Stimulated activated naive CD8-positive, alpha-beta T cell treated with anti-CD3 and anti-CD28 coated beads, Interleukin-15, amount 100 ng/mL, for 72 hours (primary cell): ENCODE data around the gene NUAK2.
"Not testable (repeated sequence)": the region's sequence is repeated elsewhere in the genome, so short reads cannot be mapped to it uniquely, and the experiment has no call there.

Source experiments
- ATAC-seq: fragments of 150-1000 bp; cut with Tn5 transposase; 2 replicates; pipeline ENCODE4 v1.10.0; 2021; ENCODE audit warnings: mild to moderate bottlenecking, moderate library complexity
- DNase-seq, 2 donors: peaks; one replicate each; pipeline ENCODE4 v3.0.0; 2021 to 2022
- H3K27ac Mint-ChIP-seq, 2 donors: one replicate each; pipeline ENCODE4 v1.8.0; 2022; ENCODE audit warnings: mild to moderate bottlenecking in 2 of 2, mixed read lengths in 2 of 2, moderate library complexity in 2 of 2
- H3K27me3 Mint-ChIP-seq: one replicate; pipeline ENCODE4 v1.8.0; 2022; ENCODE audit warnings: mixed read lengths
- H3K4me1 Mint-ChIP-seq: one replicate; pipeline ENCODE4 v1.8.0; 2022; ENCODE audit warnings: mild to moderate bottlenecking, mixed read lengths
- H3K4me3 Mint-ChIP-seq, 2 donors: one replicate each; pipeline ENCODE4 v1.8.0; 2022; ENCODE audit warnings: mild to moderate bottlenecking in 2 of 2, mixed read lengths in 2 of 2, moderate library complexity in 1 of 2
- H3K9me3 Mint-ChIP-seq, 2 donors: one replicate each; pipeline ENCODE4 v1.8.0; 2022; ENCODE audit warnings: mixed read lengths in 2 of 2

Gene NUAK2

DNA sequence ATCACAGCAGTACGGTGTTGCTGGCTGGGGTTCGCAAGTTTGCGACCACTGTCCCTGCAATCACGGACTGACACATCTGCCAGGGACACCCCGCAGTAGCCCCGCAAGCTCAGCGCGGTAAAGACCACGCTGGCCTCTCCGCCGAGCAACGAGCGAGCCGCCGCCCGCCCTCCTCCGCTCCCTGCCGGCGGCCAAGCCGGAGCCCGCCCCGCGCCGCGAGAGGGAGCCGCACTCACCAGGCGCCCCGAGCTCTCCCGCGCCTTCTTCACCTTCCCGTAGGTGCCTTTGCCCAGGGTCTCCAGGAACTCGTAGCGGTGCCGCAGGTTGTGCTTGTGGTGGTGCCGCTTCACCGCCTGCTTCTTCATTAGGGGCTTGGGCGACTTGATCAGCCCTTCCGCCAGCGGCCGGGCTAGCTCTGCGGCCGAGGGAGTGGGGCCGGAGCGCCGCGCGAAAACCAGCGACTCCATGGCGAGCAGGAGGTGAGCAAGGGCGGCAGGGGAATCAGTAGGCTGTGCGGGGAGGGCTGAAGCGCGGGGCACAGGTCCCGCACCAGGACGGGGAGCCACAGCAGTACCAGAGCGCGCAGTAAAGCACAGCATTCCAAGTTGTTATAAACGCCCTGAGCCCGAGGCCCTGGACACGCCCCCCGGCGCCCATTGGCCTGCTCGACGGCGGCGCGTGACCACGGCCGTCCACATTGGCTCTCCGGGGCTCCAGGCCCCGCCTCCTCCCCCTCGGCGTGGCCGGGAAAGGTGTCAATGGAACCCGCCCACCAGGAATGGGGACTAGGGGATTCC lies at the start of gene NUAK2:
Gene NUAK2, minus strand, starts transcription at position 584 of the 797 bp plus-strand sequence. Its CDS starts 117 bp downstream, at position 467.
- no peaks in the 10 kb centered on the region for H3K27me3 Mint-ChIP-seq
- peak; percentile 81 for ATAC-seq
- H3K27ac Mint-ChIP-seq: peak within 1 kb of the TSS; percentile 70 to 89
- no peaks in the 10 kb centered on the region for H3K9me3 Mint-ChIP-seq
- DNase-seq: peak; percentile 71 to 79
- H3K4me3 Mint-ChIP-seq: peak within 1 kb of the TSS; percentile 87 to 99
- H3K4me1 Mint-ChIP-seq: peaks cover 73% of the 10 kb centered on the region

DNA sequence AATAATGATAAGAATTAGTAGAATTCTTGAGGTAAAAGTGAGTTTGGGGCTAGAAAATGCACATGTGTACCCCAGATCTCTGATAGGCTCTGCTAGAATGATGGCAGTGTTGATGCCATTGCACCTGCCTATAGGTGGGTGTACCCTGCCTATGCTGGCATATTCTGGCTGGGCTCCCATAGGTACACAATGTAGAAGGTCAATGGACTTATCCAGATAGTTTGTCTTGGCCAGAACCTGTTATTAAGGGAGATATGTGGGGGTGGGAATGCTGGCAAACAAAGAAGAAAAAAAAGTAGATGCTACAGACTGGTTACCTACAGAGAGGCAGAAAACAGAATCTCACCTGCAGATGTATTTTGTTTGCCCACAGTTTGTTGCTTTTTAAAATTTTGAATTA lies 49.2 kb upstream of the NUAK2 start:
- peaks cover 12% of the 10 kb centered on the region for H3K4me1 Mint-ChIP-seq
- H3K27ac Mint-ChIP-seq: no peak overlapping the region
- no peaks in the 10 kb centered on the region for H3K9me3 Mint-ChIP-seq
- ATAC-seq (no peak), DNase-seq (no peak)
- no peak overlapping the region for H3K4me3 Mint-ChIP-seq
- peaks cover 23% of the 10 kb centered on the region for H3K27me3 Mint-ChIP-seq

DNA sequence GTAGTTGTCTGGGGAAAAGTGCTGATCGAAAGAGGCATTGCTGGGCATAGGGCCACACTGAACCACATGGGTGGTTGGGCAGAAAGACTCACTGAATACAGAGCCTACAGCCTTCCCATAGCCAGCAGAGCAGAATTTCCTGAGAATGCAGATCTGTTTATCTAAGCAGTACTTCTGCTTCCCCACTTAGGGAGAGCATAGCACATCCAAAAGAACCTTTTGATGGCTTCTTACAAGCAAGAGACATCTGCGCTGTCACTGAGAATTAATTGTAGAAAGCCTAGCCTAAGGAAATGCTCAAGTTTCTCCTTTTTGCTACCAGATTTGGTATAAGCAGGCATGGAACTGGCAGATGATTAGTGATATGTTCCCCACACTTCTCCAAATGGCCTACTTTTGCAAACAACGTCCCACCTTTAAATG lies 48.2 kb upstream of the NUAK2 start:
- Mint-ChIP-seq H3K4me3 (no peak overlapping the region), H3K4me1 (peaks cover 11% of the 10 kb centered on the region), H3K27ac (no peak overlapping the region), H3K27me3 (peaks cover 18% of the 10 kb centered on the region), H3K9me3 (no peaks in the 10 kb centered on the region)
- DNase-seq: no peak
- ATAC-seq: no peak

DNA sequence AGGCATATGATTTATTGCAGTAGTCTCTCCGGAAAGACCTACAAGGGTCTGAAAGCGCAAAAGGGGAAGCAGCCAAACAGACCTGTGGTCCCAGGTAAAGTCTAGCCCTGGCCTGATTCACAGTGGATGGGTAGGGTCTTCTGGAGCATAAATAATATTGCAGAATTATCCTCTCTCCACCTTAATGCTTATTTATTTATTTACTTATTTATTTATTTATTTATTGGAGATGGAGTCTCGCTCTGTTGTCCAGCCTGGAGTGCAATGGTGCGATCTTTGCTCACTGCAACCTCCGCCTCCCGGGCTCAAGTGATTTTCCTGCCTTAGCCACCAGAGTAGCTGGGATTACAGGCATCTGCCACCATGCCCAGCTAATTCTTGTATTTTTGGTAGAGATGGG lies 46.9 kb upstream of the NUAK2 start:
- H3K4me1 Mint-ChIP-seq: no peaks in the 10 kb centered on the region
- DNase-seq (no peak), ATAC-seq (no peak)
- H3K9me3 Mint-ChIP-seq: no peaks in the 10 kb centered on the region
- H3K27me3 Mint-ChIP-seq: peaks cover 6% of the 10 kb centered on the region
- no peak overlapping the region for H3K4me3 Mint-ChIP-seq
- no peak overlapping the region for H3K27ac Mint-ChIP-seq

DNA sequence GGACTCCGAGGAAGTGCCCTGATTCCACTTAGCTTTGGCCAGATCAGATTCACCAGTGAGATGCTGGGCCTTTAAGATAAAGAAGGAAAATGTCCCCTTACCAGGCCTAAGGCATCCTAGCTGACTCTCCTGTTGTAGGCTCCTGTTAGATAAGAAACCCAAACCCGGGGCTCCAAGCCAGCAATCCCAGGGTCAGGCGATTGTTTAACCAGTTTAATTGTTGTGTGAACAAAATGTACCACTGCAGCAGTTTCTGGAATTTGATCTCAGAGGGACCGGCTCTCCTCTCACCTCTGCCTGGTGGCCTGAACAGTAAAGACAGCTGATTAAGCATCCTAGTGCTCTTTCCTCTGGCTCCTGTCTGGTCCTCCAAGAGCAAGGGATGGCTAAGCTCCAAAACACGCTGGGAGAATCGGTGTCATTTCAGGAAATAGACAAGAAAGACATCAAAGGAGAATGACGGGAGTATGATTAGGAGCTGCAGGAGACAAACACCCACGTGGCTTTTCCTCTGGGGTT lies 44.5 kb upstream of the NUAK2 start:
- ATAC-seq (no peak), DNase-seq (no peak)
- H3K4me1 Mint-ChIP-seq: no peaks in the 10 kb centered on the region
- no peaks in the 10 kb centered on the region for H3K9me3 Mint-ChIP-seq
- peak overlapping the region in 1 of 2 donors; percentile 74 for H3K27ac Mint-ChIP-seq
- no peak overlapping the region for H3K4me3 Mint-ChIP-seq
- no peaks in the 10 kb centered on the region for H3K27me3 Mint-ChIP-seq

DNA sequence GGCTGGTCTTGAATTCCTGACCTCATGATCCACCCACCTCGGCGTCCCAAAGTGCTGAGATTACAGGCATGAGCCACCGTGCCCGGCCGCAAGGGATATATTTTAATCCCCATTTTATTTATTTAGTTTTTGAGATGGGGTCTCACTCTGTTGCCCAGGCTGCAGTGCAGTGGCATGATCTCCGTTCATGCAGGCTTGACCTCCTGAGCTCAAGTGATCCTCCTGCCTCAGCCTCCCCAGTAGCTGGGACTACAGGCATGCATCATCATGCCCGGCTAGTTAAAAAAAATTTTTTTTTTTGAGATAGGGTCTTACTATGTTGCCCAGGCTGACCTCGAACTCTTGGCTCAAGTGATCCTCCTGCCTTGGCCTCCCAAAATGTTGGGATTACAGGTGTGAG lies 43.5 kb upstream of the NUAK2 start:
- not testable (repeated sequence) for H3K27ac Mint-ChIP-seq, ATAC-seq, DNase-seq, H3K4me3 Mint-ChIP-seq, H3K27me3 Mint-ChIP-seq, H3K4me1 Mint-ChIP-seq, H3K9me3 Mint-ChIP-seq

DNA sequence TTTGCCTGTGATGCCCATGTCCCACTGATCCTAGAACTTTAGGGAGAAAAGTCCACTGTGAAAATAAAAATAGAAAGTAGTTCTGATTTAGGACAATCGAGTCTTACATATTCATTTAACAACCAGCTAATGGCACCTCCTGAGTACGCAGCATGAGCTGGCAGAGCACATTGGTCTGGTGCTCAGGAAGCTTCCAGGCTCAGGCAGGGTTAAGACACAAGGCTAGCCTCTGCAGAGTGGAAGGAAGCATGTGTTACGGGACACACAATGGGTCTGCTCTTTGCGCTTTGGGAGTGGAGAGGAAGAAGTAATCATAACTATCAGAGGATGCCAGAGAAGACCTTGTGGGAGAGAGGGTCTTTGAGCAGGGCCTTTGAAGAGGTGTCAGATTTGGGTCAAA lies 39.3 kb upstream of the NUAK2 start:
- Mint-ChIP-seq H3K4me3 (no peak overlapping the region), H3K27me3 (peaks cover 20% of the 10 kb centered on the region), H3K9me3 (no peaks in the 10 kb centered on the region), H3K27ac (peak overlapping the region in 1 of 2 donors; percentile 28), H3K4me1 (no peaks in the 10 kb centered on the region)
- DNase-seq (no peak), ATAC-seq (no peak)

DNA sequence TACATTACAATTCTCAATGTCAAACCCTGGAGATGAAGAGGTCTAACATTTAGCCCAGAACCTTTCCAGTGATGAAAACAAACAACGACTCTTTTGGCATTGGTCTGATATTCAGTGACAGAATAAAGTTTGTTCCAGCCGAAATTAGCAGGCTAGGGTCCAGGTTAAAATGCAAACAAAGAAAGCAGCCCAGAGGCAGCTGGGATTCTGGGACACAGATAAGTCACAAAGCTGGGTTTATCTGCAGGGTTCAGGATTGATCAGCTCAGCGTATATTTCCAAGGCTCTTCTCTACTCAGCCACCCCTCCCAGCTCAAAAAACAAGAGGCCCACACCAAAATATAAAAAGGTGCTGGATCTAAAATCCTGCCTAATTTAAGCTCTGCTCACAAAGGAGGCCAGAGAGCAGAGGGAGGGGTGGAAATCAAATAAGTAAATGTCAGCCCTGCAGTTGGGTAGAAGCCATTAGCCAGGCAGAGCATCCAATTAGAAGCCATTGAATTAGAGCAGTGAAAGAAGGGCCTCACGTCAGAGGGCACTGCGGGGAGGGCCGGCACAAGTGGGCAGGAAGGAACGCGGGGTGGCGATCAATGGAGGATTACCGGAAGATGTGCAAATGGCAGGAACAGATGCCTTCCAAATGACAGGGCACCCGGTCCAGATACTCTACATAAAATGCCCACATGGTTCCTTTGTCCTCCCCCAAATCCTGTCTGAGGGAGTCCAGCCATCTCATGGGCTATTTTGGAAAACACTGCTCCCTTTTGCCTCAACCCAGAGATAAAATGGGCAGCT lies 38.4 kb upstream of the NUAK2 start:
- Mint-ChIP-seq H3K27ac (no peak overlapping the region), H3K4me3 (no peak overlapping the region), H3K9me3 (no peaks in the 10 kb centered on the region), H3K27me3 (peaks cover 20% of the 10 kb centered on the region), H3K4me1 (no peaks in the 10 kb centered on the region)
- no peak for ATAC-seq
- no peak for DNase-seq

DNA sequence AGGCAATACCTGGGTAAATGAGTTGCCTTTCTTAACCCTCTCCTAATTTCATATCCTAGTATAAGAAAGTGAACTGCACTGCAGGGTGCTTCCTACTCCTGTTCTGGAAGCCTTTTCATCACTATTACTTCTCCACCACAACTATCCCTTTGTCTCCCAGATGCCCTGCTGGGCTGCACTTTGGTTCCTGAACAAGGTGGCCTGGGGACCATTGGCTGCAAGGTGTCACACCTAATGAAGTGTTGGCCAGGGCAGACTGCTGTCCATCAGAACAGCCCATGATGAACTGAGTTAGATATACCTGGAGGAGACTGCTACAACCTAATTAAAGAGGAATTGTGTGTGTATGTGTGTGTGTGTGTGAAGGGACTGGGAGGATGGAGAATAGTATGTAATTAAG lies 37.0 kb upstream of the NUAK2 start:
- no peak for ATAC-seq
- Mint-ChIP-seq H3K9me3 (no peaks in the 10 kb centered on the region), H3K4me1 (no peaks in the 10 kb centered on the region), H3K27me3 (peaks cover 20% of the 10 kb centered on the region), H3K27ac (no peak overlapping the region), H3K4me3 (no peak overlapping the region)
- DNase-seq: no peak

DNA sequence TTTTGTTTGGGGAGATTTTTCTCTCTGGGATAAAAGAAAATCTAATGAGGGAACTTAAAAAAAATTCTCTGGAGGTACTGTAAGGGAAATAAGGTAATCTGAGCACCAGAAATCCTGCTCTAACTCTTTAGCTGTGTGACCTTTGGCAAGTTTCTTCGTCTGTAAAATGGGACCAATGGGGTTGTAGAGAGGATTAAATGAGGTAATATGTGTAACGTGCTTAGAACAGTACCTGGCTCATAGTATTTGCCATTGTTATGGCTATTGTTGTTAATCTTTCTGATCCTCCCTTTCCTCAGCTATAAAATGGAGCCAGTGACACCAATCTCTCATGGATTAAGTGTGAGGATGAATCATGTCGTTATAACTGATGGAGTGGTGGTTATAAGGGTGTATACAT lies 36.0 kb upstream of the NUAK2 start:
- no peak for DNase-seq
- Mint-ChIP-seq H3K27ac (no peak overlapping the region), H3K9me3 (no peaks in the 10 kb centered on the region), H3K4me3 (no peak overlapping the region), H3K4me1 (no peaks in the 10 kb centered on the region), H3K27me3 (peaks cover 20% of the 10 kb centered on the region)
- ATAC-seq: no peak

DNA sequence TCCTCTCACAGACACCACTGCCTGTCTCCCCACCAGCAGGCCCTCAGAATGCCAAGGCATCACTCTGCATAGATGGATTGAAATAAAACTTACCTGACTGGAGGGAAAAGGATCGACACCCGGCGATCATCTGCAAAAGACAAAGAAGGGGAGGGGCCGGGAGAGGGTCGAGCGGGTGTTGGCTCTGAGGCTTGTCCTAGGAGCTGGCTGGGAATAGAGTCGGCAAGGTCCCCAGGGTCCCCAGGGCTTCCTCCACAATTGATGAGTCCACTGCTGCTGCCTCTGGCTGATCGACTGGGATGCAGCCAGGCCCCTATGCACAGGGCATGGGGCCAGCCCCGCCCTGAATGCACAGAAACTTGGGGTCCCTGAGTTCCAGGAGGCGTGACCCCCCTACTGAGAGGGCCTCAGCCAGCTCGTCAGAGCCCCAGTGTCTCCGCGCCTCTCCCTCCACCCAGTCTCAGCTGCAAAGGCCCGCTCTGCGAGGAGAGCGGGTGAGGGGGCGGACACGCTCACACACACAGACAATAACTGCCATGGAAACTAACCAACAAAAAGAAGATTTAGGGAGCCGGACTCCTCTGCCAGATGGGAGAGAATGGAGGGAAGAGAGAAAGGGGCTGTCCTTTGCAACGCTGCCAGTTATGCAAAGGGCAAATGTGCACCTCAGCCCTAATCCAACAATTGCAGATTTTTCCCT lies 35.0 kb upstream of the NUAK2 start, which contains the start of gene KLHDC8A:
Gene KLHDC8A, minus strand, starts transcription at position 483 of the 700 bp plus-strand sequence. CDS start 13,318 bp downstream, outside the sequence.
- H3K9me3 Mint-ChIP-seq: no peaks in the 10 kb centered on the region
- peaks cover 20% of the 10 kb centered on the region for H3K27me3 Mint-ChIP-seq
- no peak within 1 kb of the TSS for H3K4me3 Mint-ChIP-seq
- no peak within 1 kb of the TSS for H3K27ac Mint-ChIP-seq
- no peaks in the 10 kb centered on the region for H3K4me1 Mint-ChIP-seq
- ATAC-seq (no peak), DNase-seq (no peak)

DNA sequence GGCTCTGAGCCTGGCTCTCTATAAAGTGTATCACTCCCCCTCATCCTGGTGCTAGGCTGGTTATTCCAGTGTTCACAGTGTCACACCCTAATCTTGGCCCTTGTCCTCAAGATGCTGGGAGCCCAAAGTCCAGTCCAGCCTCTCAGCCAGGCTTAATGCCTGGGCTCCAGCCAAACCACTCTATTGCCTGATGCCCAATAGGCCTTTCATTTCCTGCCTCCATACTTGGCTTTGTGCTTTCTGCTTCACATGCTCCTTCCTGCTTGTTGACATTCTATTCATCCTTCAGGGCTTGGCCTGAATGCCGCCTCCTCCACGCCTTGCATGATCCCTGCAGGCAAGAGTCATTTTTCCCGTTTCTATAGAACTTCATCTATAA lies 33.5 kb upstream of the NUAK2 start:
- DNase-seq (no peak), ATAC-seq (no peak)
- Mint-ChIP-seq H3K4me1 (no peaks in the 10 kb centered on the region), H3K4me3 (no peak overlapping the region), H3K27ac (no peak overlapping the region), H3K9me3 (no peaks in the 10 kb centered on the region), H3K27me3 (peaks cover 20% of the 10 kb centered on the region)

DNA sequence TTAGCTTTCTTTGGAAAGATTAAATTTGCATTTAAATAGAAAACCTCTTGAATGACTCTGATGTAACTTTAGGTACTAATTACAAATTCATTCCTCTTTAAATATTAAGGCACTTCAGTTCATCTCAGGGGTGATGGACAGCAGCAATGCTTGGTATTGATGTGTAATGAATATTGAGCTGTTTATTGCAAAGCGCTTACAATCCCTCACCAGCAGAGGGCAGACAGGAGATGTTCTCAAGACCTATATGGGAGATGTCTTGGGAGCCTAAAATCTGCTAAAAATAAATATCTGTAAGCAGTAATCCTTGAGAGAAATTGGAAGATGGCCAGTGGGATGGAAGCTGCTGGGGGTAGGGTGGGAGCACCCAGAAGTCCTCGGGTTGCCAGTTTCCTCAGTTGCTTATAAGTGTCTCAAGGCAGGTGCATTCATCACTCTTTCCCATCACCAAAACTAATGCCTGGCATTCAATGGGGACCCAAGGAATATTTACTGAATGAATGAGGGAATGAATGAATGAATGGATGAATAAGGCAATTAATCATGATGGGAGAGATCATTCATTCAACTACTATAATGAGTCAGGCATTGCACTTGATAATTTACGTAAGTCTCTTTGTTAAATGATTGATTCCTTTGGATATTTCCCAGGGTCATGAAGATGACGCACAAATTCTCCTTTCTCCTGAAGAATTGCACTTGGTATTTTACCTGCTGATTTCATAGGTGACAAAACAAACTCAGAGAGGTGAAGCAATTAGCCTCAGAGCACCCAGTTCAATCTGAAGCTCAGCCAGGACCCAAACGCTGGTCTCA lies 32.9 kb upstream of the NUAK2 start:
- H3K9me3 Mint-ChIP-seq: no peaks in the 10 kb centered on the region
- H3K4me1 Mint-ChIP-seq: no peaks in the 10 kb centered on the region
- no peak overlapping the region for H3K4me3 Mint-ChIP-seq
- H3K27ac Mint-ChIP-seq: no peak overlapping the region
- DNase-seq: peak; percentile 48 to 56
- H3K27me3 Mint-ChIP-seq: peaks cover 20% of the 10 kb centered on the region
- peak; percentile 71 for ATAC-seq

DNA sequence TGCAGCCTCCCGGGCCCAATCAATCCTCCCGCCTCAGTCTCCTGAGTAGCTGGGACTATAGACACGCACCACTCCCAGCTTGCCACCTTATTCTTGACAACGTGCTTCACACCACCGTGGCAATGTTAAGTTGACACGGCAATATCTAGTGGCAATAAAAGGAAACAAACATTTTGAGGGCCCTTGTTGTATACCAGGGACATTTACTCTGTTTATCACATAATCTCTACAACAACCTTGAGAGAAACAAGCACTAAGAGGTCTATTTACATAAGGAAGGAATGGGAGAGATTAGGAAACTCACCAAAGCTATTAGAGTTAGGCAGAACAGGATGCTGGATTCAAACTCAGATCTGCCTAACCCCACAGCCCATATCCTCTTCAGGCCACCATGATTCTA lies 32.1 kb upstream of the NUAK2 start:
- Mint-ChIP-seq H3K27me3 (peaks cover 18% of the 10 kb centered on the region), H3K9me3 (no peaks in the 10 kb centered on the region), H3K27ac (no peak overlapping the region), H3K4me1 (no peaks in the 10 kb centered on the region), H3K4me3 (no peak overlapping the region)
- DNase-seq: no peak
- ATAC-seq: no peak

DNA sequence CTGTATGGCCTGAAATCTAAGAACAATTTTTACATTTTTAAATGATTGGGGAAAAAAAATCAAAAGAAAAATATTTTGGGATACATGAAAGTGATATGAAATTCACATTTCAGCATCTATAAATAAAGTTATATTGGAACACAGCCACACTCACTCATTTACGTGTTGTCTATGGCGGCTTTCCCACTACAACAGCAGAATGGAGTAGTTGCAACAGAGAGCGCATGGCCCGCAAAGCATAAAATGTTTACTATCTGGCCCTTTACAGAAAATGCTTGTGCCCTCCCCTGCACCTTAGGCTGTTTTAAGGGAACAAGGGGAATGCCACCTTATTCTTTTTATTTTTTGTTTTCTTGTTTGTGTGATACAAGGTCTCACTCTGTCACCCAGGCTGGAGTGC lies 31.6 kb upstream of the NUAK2 start:
- no peak for ATAC-seq
- Mint-ChIP-seq H3K4me3 (no peak overlapping the region), H3K27me3 (peaks cover 16% of the 10 kb centered on the region), H3K27ac (no peak overlapping the region), H3K4me1 (no peaks in the 10 kb centered on the region), H3K9me3 (no peaks in the 10 kb centered on the region)
- no peak for DNase-seq
